ENCODE data around the gene ARHGAP27.
"Not testable (repeated sequence)": the region's sequence is repeated elsewhere in the genome, so short reads cannot be mapped to it uniquely, and the experiment has no call there.

GRCh38 chr17:45472249-45472648 lies 39.6 kb upstream of the ARHGAP27 start:
- TF ChIP-seq CTCF (conservative IDR thresholded peaks at IDR 0.05 in 1 of 2, IDR thresholded peaks at IDR 0.05 in 1 of 2; ENCODE audit: extremely low read depth in 1 of 2, insufficient read depth in 1 of 2, low read depth in 1 of 2, low read length in 2 of 2); EZH2 (IDR thresholded peaks at IDR 0.05; ENCODE audit: borderline replicate concordance, low read length): not testable (repeated sequence)
